H1 (cell line): ENCODE results near the gene GSG1L. TPM values are rescaled to one million over a fixed set of nuclear protein-coding genes. Genes with fewer than 3 reads are reported as not detected.

ENCODE experiments used
- CTCF ChIA-PET: fragments of 300-600 bp; sonication (Branson Sonifier 250); formaldehyde crosslinking; loops from one replicate; lab custom pipeline; 2021; ENCODE audit not compliant: partially characterized antibody; lab: Charles Lee
- POLR2A ChIA-PET: fragments of 300-600 bp; sonication (Branson Sonifier 250); formaldehyde crosslinking; loops from one replicate; lab custom pipeline; 2021; ENCODE audit warnings: inconsistent platforms; ENCODE audit not compliant: partially characterized antibody; lab: Charles Lee
- DNase-seq, 2 experiments: peaks; one replicate each; pipeline versions ENCODE4 v3.0.0 to v3.0.0-alpha.2; 2010 to 2022; ENCODE audit warnings: low spot score in 2 of 2, low read depth in 1 of 2, mixed read lengths in 1 of 2
- FAIRE-seq: peaks from 2 replicates; lab custom pipeline; 2011; peaks lifted over from hg19 to GRCh38; lab: Jason Lieb, UNC
- H2AFZ ChIP-seq: 2 replicates; pipeline ENCODE4 v1.8.1; 2012; ENCODE audit warnings: low read length, inconsistent platforms
- H2AK5ac ChIP-seq: 2 replicates; pipeline ENCODE4 v1.6.1; 2013; ENCODE audit warnings: low read depth, low read length
- H2BK120ac ChIP-seq: replicated peaks from 2 replicates; pipeline ENCODE3; 2013; ENCODE audit warnings: low read depth, low read length, inconsistent platforms
- H2BK12ac ChIP-seq: 2 replicates; pipeline ENCODE4 v1.6.1; 2013; ENCODE audit warnings: low read depth, low read length
- H2BK15ac ChIP-seq: 2 replicates; pipeline ENCODE4 v1.6.1; 2013; ENCODE audit warnings: low read length
- H2BK20ac ChIP-seq: 2 replicates; pipeline ENCODE4 v1.6.1; 2013; ENCODE audit warnings: low read length
- H2BK5ac ChIP-seq: 2 replicates; pipeline ENCODE4 v1.6.1; 2013; ENCODE audit warnings: low read depth, low read length
- H3K14ac ChIP-seq: 2 replicates; pipeline ENCODE4 v1.6.1; 2013; ENCODE audit warnings: inconsistent platforms; ENCODE audit not compliant: insufficient read length
- H3K18ac ChIP-seq: 2 replicates; pipeline ENCODE4 v1.6.1; 2013; ENCODE audit warnings: low read length; ENCODE audit errors: extremely low read depth
- H3K23ac ChIP-seq: 2 replicates; pipeline ENCODE4 v1.6.1; 2013; ENCODE audit warnings: inconsistent platforms; ENCODE audit not compliant: insufficient read length
- H3K23me2 ChIP-seq: 2 replicates; pipeline ENCODE4 v1.6.1; 2013; ENCODE audit warnings: low read depth, low read length
- H3K27ac ChIP-seq: 2 replicates; pipeline ENCODE4 v1.6.1; 2011; ENCODE audit warnings: low read depth, low read length, inconsistent platforms
- H3K27me3 ChIP-seq, 4 experiments: replicated peaks in 1 of 4; 1 replicate in 1 of 4; 2 replicates in 3 of 4; pipeline versions ENCODE4 v1.6.1 to v1.8.1; 2011 to 2013; ENCODE audit warnings: low read length in 3 of 4, mild to moderate bottlenecking in 3 of 4, inconsistent platforms in 2 of 4, mixed read lengths in 2 of 4, moderate library complexity in 1 of 4; ENCODE audit not compliant: control insufficient read depth in 3 of 4, insufficient read depth in 3 of 4; ENCODE audit errors: extremely low read depth in 1 of 4
- H3K36me3 ChIP-seq, 4 experiments: 2 replicates each; pipeline versions ENCODE4 v1.6.1 to v1.8.1; 2011 to 2013; ENCODE audit warnings: mild to moderate bottlenecking in 4 of 4, low read length in 3 of 4, moderate library complexity in 2 of 4, control low read depth in 1 of 4, inconsistent platforms in 1 of 4; ENCODE audit not compliant: insufficient read depth in 4 of 4, control insufficient read depth in 2 of 4
- H3K4ac ChIP-seq: replicated peaks from 2 replicates; pipeline ENCODE3; 2013; ENCODE audit warnings: low read length, low read depth, mixed read lengths, inconsistent platforms; ENCODE audit not compliant: insufficient read length
- H3K4me1 ChIP-seq, 4 experiments: replicated peaks in 1 of 4; 1 replicate in 1 of 4; 2 replicates in 3 of 4; pipeline versions ENCODE4 v1.6.1 to v1.8.1; 2011 to 2013; ENCODE audit warnings: low read length in 3 of 4, inconsistent platforms in 2 of 4, mixed read lengths in 1 of 4; ENCODE audit not compliant: insufficient read depth in 4 of 4, control insufficient read depth in 3 of 4
- H3K4me2 ChIP-seq, 2 experiments: 2 replicates each; pipeline versions ENCODE4 v1.6.1 to v1.8.1; 2011 to 2013; ENCODE audit warnings: low read depth in 2 of 2, low read length in 2 of 2, control low read depth in 1 of 2, inconsistent platforms in 1 of 2, mild to moderate bottlenecking in 1 of 2; ENCODE audit not compliant: insufficient read depth in 1 of 2
- H3K4me3 ChIP-seq, 4 experiments: fragments of 200-600, 300-600 bp in 1 of 4; sonication (generic), shearing (Covaris generic), sonication (Bioruptor Twin) in 1 of 4; 2 replicates each; pipeline versions ENCODE4 v1.5.1 to v1.8.1; 2011 to 2016; ENCODE audit warnings: low read length in 4 of 4, low read depth in 3 of 4, control low read depth in 2 of 4, inconsistent platforms in 2 of 4, mild to moderate bottlenecking in 2 of 4, mixed read lengths in 1 of 4, moderate library complexity in 1 of 4; ENCODE audit not compliant: insufficient read depth in 2 of 4; ENCODE audit errors: extremely low read depth in 1 of 4
- H3K56ac ChIP-seq: replicated peaks from 2 replicates; pipeline ENCODE3; 2013; ENCODE audit warnings: low read depth, mild to moderate bottlenecking, mixed read lengths, low read length, inconsistent platforms; ENCODE audit not compliant: insufficient read length
- H3K79me1 ChIP-seq: 2 replicates; pipeline ENCODE4 v1.6.1; 2013; ENCODE audit warnings: low read depth, low read length, control low read depth
- H3K79me2 ChIP-seq, 2 experiments: 2 replicates each; pipeline versions ENCODE4 v1.6.1 to v1.8.1; 2012 to 2013; ENCODE audit warnings: low read length in 2 of 2, mild to moderate bottlenecking in 2 of 2, inconsistent platforms in 1 of 2; ENCODE audit not compliant: insufficient read depth in 2 of 2, control insufficient read depth in 1 of 2
- H3K9ac ChIP-seq, 4 experiments: replicated peaks in 1 of 4; 1 replicate in 1 of 4; 2 replicates in 3 of 4; pipeline versions ENCODE4 v1.6.1 to v1.8.1; 2011 to 2013; ENCODE audit warnings: low read depth in 3 of 4, low read length in 3 of 4, control low read depth in 2 of 4, mild to moderate bottlenecking in 2 of 4, moderate library complexity in 2 of 4, inconsistent platforms in 1 of 4; ENCODE audit errors: extremely low read depth in 1 of 4
- H3K9me3 ChIP-seq, 2 experiments: 2 replicates each; pipeline versions ENCODE4 v1.6.1 to v1.8.1; 2012 to 2013; ENCODE audit warnings: mild to moderate bottlenecking in 2 of 2, moderate library complexity in 2 of 2, control low read depth in 1 of 2, inconsistent platforms in 1 of 2, low read depth in 1 of 2, low read length in 1 of 2, mixed read lengths in 1 of 2; ENCODE audit not compliant: insufficient read depth in 2 of 2
- H4K20me1 ChIP-seq, 2 experiments: replicated peaks in 1 of 2; 2 replicates each; pipeline versions ENCODE3 to v1.8.1; 2011 to 2013; ENCODE audit warnings: inconsistent platforms in 2 of 2, low read length in 2 of 2, mild to moderate bottlenecking in 1 of 2; ENCODE audit not compliant: insufficient read depth in 2 of 2, control insufficient read depth in 1 of 2
- H4K5ac ChIP-seq: 2 replicates; pipeline ENCODE4 v1.6.1; 2013; ENCODE audit warnings: low read length, low read depth, mixed read lengths, inconsistent platforms; ENCODE audit not compliant: insufficient read length
- H4K8ac ChIP-seq: 2 replicates; pipeline ENCODE4 v1.8.0; 2013; ENCODE audit warnings: mild to moderate bottlenecking, moderate library complexity, low read length, inconsistent platforms; ENCODE audit not compliant: insufficient read depth; ENCODE audit errors: extremely low read depth
- H4K91ac ChIP-seq: replicated peaks from 2 replicates; pipeline ENCODE3; 2013; ENCODE audit warnings: low read length, mixed read lengths, inconsistent platforms; ENCODE audit not compliant: insufficient read length
- BACH1 ChIP-seq: IDR thresholded peaks from 2 replicates; pipeline ENCODE4 v1.6.1; 2012; ENCODE audit warnings: low read length, improper control_type of control experiment
- CTBP2 ChIP-seq: IDR thresholded peaks from 2 replicates; pipeline ENCODE4 v1.7.0; 2011; ENCODE audit warnings: borderline replicate concordance, mild to moderate bottlenecking, moderate library complexity, mixed read lengths, low read length; ENCODE audit not compliant: insufficient read depth, insufficient read length
- KDM1A ChIP-seq: fragments of 200-600, 300-600 bp; sonication (generic); IDR thresholded peaks from 2 replicates; pipeline ENCODE4 v1.7.1; 2016; ENCODE audit warnings: mild to moderate bottlenecking, low read length, borderline replicate concordance
- RFX5 ChIP-seq: IDR thresholded peaks from 2 replicates; pipeline ENCODE4 v1.6.1; 2011; ENCODE audit warnings: low read depth, low read length, improper control_type of control experiment, borderline replicate concordance
- SIN3A ChIP-seq, 2 experiments: IDR thresholded peaks in 1 of 2; conservative IDR thresholded peaks in 1 of 2; 2 replicates each; pipeline ENCODE4 v1.6.1; 2011 to 2012; ENCODE audit warnings: low read length in 2 of 2, improper control_type of control experiment in 1 of 2, low read depth in 1 of 2, mild to moderate bottlenecking in 1 of 2
- SP1 ChIP-seq: IDR thresholded peaks from 2 replicates; pipeline ENCODE4 v1.6.1; 2011; ENCODE audit warnings: low read depth, low read length
- SP2 ChIP-seq: IDR thresholded peaks from 2 replicates; pipeline ENCODE4 v1.6.1; 2012; ENCODE audit warnings: mild to moderate bottlenecking, low read length, inconsistent platforms
- TBP ChIP-seq: IDR thresholded peaks from 2 replicates; pipeline ENCODE4 v1.6.1; 2011; ENCODE audit warnings: low read depth, low read length, improper control_type of control experiment
- WGBS, 2 experiments: shearing (Covaris generic) in 1 of 2; methylation state at CpG; one replicate each; pipeline versions ENCODE4 v1.1.6 to v1.1.7; 2013 to 2015; ENCODE audit warnings: low lambda C conversion rate in 2 of 2, mixed read lengths in 2 of 2, inconsistent platforms in 1 of 2, low coverage in 1 of 2, missing lambda C conversion rate in 1 of 2; ENCODE audit not compliant: insufficient replicate concordance in 2 of 2, insufficient coverage in 1 of 2, insufficient read length in 1 of 2; ENCODE audit errors: extremely low coverage in 1 of 2, missing lambda C conversion rate in 1 of 2; 5-methylcytosine and 5-hydroxymethylcytosine counted together
- polyA plus RNA-seq, 7 experiments: library from polyadenylated mRNA; depleted of rRNA in 3 of 7; stranded (reverse) in 5 of 7; unstranded in 2 of 7; fragments of >200 nt in 5 of 7; fragments of 200-250 nt in 2 of 7; gene quantifications; 1 replicate in 5 of 7; 2 replicates in 1 of 7; 4 replicates in 1 of 7; pipeline versions ENCODE4 v1.2.1 to v1.2.3, GENCODE V29; 2011 to 2013; ENCODE audit warnings: missing spikeins in 2 of 7, mixed read lengths in 2 of 7
- total RNA-seq: library from RNA; stranded (reverse); fragmentation: NEBNext Ultra II Directional; extraction: Animal tissue kit (Norgen Biotek cat#: 25700); gene quantifications from 2 replicates; pipeline ENCODE4 v1.2.1, GENCODE V29; 2021

The GSG1L gene
- total and polyA plus RNA-seq, 2 of the 8 experiments (the other 6 are each of a cell fraction or from before 2014, with no cell fraction given) = 0.71 to 1.1 TPM

GRCh38 chr16:27784351-27785306 lies 278.9 kb downstream of the GSG1L start:
- Histone ChIP-seq H3K27me3 (no peaks in the 10 kb centered on the region), H4K8ac (no peak overlapping the region), H3K79me2 (no peaks in the 10 kb centered on the region), H2BK12ac (no peak overlapping the region), H2BK20ac (no peak overlapping the region), H3K14ac (no peak overlapping the region), H3K9ac (no peak overlapping the region), H3K4me2 (no peak overlapping the region), H3K36me3 (no peaks in the 10 kb centered on the region), H3K23ac (no peak overlapping the region)
- FAIRE-seq = no peak
- 89% methylated on average over 16 of the region's 20 CpGs; no CpG with 5 or more reads in 1 of the 2 experiments for WGBS, 2 experiments
- no peak for DNase-seq
- TF ChIP-seq SIN3A (conservative IDR thresholded peaks at IDR 0.05 in 1 of 2, IDR thresholded peaks at IDR 0.05 in 1 of 2; ENCODE audit: low read depth in 1 of 2, low read length in 2 of 2) (no peak), RFX5 (no peak), TBP (no peak), CTBP2 (no peak), KDM1A (no peak), SP1 (no peak), BACH1 (no peak), SP2 (no peak)
- TF ChIP-seq, all 59 proteins: peak for 0
- Histone ChIP-seq H4K5ac (no peak overlapping the region), H3K9me3 (no peaks in the 10 kb centered on the region), H3K4me3 (no peak overlapping the region), H3K23me2 (peaks cover 8% of the 10 kb centered on the region; the same call in 1 of the 2 replicates), H3K79me1 (no peaks in the 10 kb centered on the region), H3K4ac (no peak overlapping the region), H3K4me1 (0 out of 7 replicates have a peak, but pooled peaks cover 0 to 1% (median 0%) of the 10 kb centered on the region in 4 experiments), H4K20me1 (peaks cover 0 to 5% of the 10 kb centered on the region in 2 experiments), H2BK120ac (no peak overlapping the region), H4K91ac (no peak overlapping the region), H3K18ac (no peak overlapping the region), H3K56ac (no peak overlapping the region), H2BK5ac (no peak overlapping the region), H2AK5ac (no peak overlapping the region), H2BK15ac (no peak overlapping the region; the same call in 1 of the 2 replicates), H3K27ac (no peak overlapping the region), H2AFZ (no peak overlapping the region)
- POLR2A ChIA-PET = no interaction called here
- CTCF ChIA-PET = interaction anchor here (0.7 to 10.4 kb wide), 5 partner anchors 59 to 278 kb away, joined by 3 to 158 read pairs (median 3); no protein-coding TSS in a partner anchor
